Right cardiac atrium (tissue), 5 donors: ENCODE data around the gene SYT1. TPM values are rescaled to one million over a fixed set of nuclear protein-coding genes. Genes with fewer than 3 reads are reported as not detected.

ENCODE experiments used
- ATAC-seq, 2 donors: fragments of 200-7000 bp; cut with Tn5 transposase; one replicate each; pipeline versions ENCODE4 v1.8.0 to v1.9.1; 2020; ENCODE audit warnings: moderate library complexity in 2 of 2, mild to moderate bottlenecking in 1 of 2
- DNase-seq, 3 donors: peaks; one replicate each; pipeline ENCODE4 v3.0.0-alpha.2; 2020
- H3K27ac ChIP-seq: one replicate; pipeline ENCODE4 v1.5.1; 2013; ENCODE audit warnings: mild to moderate bottlenecking, low read length, control low read depth, moderate library complexity
- H3K27me3 ChIP-seq: one replicate; pipeline ENCODE4 v1.6.1; 2013; ENCODE audit not compliant: control insufficient read depth, insufficient read depth
- H3K4me1 ChIP-seq: one replicate; pipeline ENCODE4 v1.6.1; 2013; ENCODE audit warnings: low read length; ENCODE audit not compliant: control insufficient read depth, insufficient read depth
- H3K4me3 ChIP-seq: one replicate; pipeline ENCODE4 v1.5.1; 2013; ENCODE audit warnings: low read length, control low read depth
- H3K9me3 ChIP-seq: one replicate; pipeline ENCODE4 v1.6.1; 2013; ENCODE audit warnings: low read length; ENCODE audit not compliant: control insufficient read depth
- WGBS: extraction: QIAGEN DNeasy Blood & Tissue Kit; methylation state at CpG from one replicate; pipeline ENCODE4 v1.1.7; 2013; 5-methylcytosine and 5-hydroxymethylcytosine counted together
- intact Hi-C, 4 donors: fragments of 100-400 bp; cut with DNase I; formaldehyde crosslinking; loops; one replicate each; pipeline versions ENCODE4 v1.11.0 to v1.14.0; 2022 to 2023
- polyA plus RNA-seq: library from polyadenylated mRNA; stranded (reverse); fragments of 200-250 nt; gene quantifications from one replicate; pipeline ENCODE4 v1.2.3, GENCODE V29; 2013
- total RNA-seq, 4 donors: library from RNA; stranded (reverse); fragmentation: NEBNext Ultra II Directional; extraction: Animal tissue kit (Norgen Biotek cat#: 25700); gene quantifications; one replicate each; pipeline ENCODE4 v1.2.1, GENCODE V29; 2021
- donor health status: healthy with polysubstance abuse.
- donor health status: DM: no; HTN: yes; CAD: no.
- donor health status: DM: no; HTN: no; CAD: no.
- donor health status: DM: no; HTN: yes; CAD: no; lungs with severe emphysema.
- donor health status: DM: yes; HTN: yes; CAD: no.

The SYT1 gene
- total and polyA plus RNA-seq, 5 donors: 0.20 to 0.53 (median 0.27) TPM; not detected in 1

GRCh38 chr12:79260923-79261322 lies 396.3 kb downstream of the SYT1 start:
- no peaks in the 10 kb centered on the region for H3K27me3 ChIP-seq
- no peaks in the 10 kb centered on the region for H3K9me3 ChIP-seq
- no peak for ATAC-seq
- no peaks in the 10 kb centered on the region for H3K4me1 ChIP-seq
- WGBS: 89% methylated on average over 2 of the region's 2 CpGs
- intact Hi-C loops: no loop called here
- no peak overlapping the region for H3K4me3 ChIP-seq
- H3K27ac ChIP-seq: no peak overlapping the region
- DNase-seq: no peak

DNA sequence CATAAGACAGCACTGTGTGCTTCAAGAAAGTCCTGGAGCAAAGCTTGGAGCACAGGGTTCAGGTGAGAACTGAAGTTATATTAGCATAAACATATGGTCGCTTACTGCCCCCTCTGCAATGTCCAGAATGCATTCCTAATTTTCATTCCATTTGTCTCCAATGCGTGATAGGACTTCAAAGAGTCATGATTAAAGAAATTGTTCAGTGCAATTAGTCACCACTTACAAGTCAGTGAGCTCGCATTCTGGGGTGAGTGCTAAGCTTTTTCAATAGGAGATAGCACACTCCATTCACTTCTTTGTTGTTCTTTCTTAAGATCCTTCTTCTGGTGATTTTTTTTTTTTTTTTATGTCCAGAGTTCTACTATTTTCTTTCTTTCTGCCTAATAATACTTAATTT lies 398.4 kb downstream of the SYT1 start:
- DNase-seq (no peak), ATAC-seq (no peak)
- no peaks in the 10 kb centered on the region for H3K4me1 ChIP-seq
- H3K27me3 ChIP-seq: no peaks in the 10 kb centered on the region
- intact Hi-C loops: no loop called here
- H3K27ac ChIP-seq: no peak overlapping the region
- H3K4me3 ChIP-seq: no peak overlapping the region
- no peaks in the 10 kb centered on the region for H3K9me3 ChIP-seq
- WGBS: 72% methylated on average over 3 of the region's 3 CpGs

GRCh38 chr12:79266343-79267144 lies 402.0 kb downstream of the SYT1 start:
- H3K4me3 ChIP-seq: no peak overlapping the region
- intact Hi-C loops: no loop called here
- WGBS: 51% methylated on average over 4 of the region's 4 CpGs
- DNase-seq (no peak), ATAC-seq (no peak)
- H3K9me3 ChIP-seq: no peaks in the 10 kb centered on the region
- H3K4me1 ChIP-seq: no peaks in the 10 kb centered on the region
- H3K27ac ChIP-seq: no peak overlapping the region
- no peaks in the 10 kb centered on the region for H3K27me3 ChIP-seq

- Histone ChIP-seq H3K4me1 (no peaks in the 10 kb centered on the region), H3K27me3 (no peaks in the 10 kb centered on the region), H3K9me3 (no peaks in the 10 kb centered on the region), H3K27ac (no peak overlapping the region), H3K4me3 (no peak overlapping the region)
- intact Hi-C loops: no loop called here
- ATAC-seq (no peak), DNase-seq (no peak)
- 36% methylated on average over 2 of the region's 2 CpGs for WGBS
These were observed 403.0 kb downstream of the SYT1 start for GRCh38 chr12:79267580-79267979.

GRCh38 chr12:79274501-79275064 lies 410.0 kb downstream of the SYT1 start:
- intact Hi-C loops: no loop called here

GRCh38 chr12:79275631-79276030 lies 411.1 kb downstream of the SYT1 start:
- H3K4me3 ChIP-seq: no peak overlapping the region
- H3K4me1 ChIP-seq: no peaks in the 10 kb centered on the region
- DNase-seq (no peak), ATAC-seq (no peak)
- H3K27ac ChIP-seq: no peak overlapping the region
- 93% methylated on average over 2 of the region's 2 CpGs for WGBS
- H3K27me3 ChIP-seq: no peaks in the 10 kb centered on the region
- H3K9me3 ChIP-seq: no peaks in the 10 kb centered on the region
- intact Hi-C loops: no loop called here

More at GRCh38 chr12:79274501-79275064, 410.0 kb downstream of the SYT1 start:
- H3K9me3 ChIP-seq: no peaks in the 10 kb centered on the region
- no peak overlapping the region for H3K4me3 ChIP-seq
- H3K4me1 ChIP-seq: no peaks in the 10 kb centered on the region
- 92% methylated on average over 4 of the region's 4 CpGs for WGBS
- no peak for ATAC-seq
- no peaks in the 10 kb centered on the region for H3K27me3 ChIP-seq
- DNase-seq: no peak
- H3K27ac ChIP-seq: no peak overlapping the region

- no peak for DNase-seq
- no peak for ATAC-seq
- 76% methylated on average over 2 of the region's 2 CpGs for WGBS
- Histone ChIP-seq H3K4me3 (no peak overlapping the region), H3K4me1 (no peaks in the 10 kb centered on the region), H3K27ac (no peak overlapping the region), H3K27me3 (no peaks in the 10 kb centered on the region), H3K9me3 (no peaks in the 10 kb centered on the region)
- intact Hi-C loops: no loop called here
These were observed 418.8 kb downstream of the SYT1 start for GRCh38 chr12:79283364-79283763.

- Histone ChIP-seq H3K9me3 (no peaks in the 10 kb centered on the region), H3K4me1 (no peaks in the 10 kb centered on the region), H3K27me3 (no peaks in the 10 kb centered on the region), H3K4me3 (no peak overlapping the region), H3K27ac (no peak overlapping the region)
- ATAC-seq (no peak), DNase-seq (no peak)
- intact Hi-C loops: no loop called here
- WGBS: 94% methylated on average over 3 of the region's 3 CpGs
These were observed 424.3 kb downstream of the SYT1 start for GRCh38 chr12:79288911-79289310.

DNA sequence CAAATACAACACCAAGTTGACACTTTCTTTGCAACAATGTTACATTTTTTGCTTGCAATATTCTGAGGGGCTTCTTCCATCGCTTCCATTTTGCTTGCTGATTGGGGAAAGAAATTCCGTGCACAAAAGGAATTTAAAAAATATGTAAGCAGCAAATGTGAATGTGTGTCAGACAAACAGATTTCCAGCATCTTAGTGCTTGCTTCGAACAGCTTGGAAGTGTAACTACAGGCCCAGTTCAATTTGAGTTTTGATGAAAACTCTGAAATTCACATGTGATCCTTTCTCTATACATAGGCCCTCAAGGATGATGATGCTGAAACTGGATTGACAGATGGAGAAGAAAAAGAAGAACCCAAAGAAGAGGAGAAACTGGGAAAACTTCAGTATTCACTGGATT lies 427.1 kb downstream of the SYT1 start:
- H3K9me3 ChIP-seq: no peaks in the 10 kb centered on the region
- no peaks in the 10 kb centered on the region for H3K4me1 ChIP-seq
- no peak overlapping the region for H3K27ac ChIP-seq
- 61% methylated on average over 3 of the region's 3 CpGs for WGBS
- H3K27me3 ChIP-seq: no peaks in the 10 kb centered on the region
- no peak for DNase-seq
- ATAC-seq: no peak
- intact Hi-C loops: no loop called here
- H3K4me3 ChIP-seq: no peak overlapping the region

DNA sequence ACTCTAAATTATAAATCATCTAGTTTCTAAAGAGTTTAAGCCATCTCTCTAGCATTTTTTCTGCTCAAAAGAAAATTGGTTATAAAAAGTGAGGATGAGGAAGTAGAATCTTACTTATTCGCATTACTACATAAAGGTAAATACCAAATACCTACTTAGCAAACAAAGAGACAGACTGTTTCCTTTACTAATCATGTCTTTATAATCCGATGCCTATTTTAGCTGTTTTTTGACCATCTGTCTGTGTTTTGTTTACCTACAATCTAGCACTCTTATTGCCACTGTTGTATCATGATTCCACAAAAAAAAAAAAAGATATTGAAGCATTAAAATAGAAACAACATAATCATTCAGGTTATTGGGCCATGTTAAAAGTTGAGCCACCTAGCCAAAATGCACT lies 430.0 kb downstream of the SYT1 start:
- DNase-seq (no peak), ATAC-seq (no peak)
- Histone ChIP-seq H3K27me3 (no peaks in the 10 kb centered on the region), H3K27ac (no peak overlapping the region), H3K4me1 (no peaks in the 10 kb centered on the region), H3K4me3 (no peak overlapping the region), H3K9me3 (no peaks in the 10 kb centered on the region)
- intact Hi-C loops: no loop called here
- WGBS: 87% methylated on average over 2 of the region's 2 CpGs

DNA sequence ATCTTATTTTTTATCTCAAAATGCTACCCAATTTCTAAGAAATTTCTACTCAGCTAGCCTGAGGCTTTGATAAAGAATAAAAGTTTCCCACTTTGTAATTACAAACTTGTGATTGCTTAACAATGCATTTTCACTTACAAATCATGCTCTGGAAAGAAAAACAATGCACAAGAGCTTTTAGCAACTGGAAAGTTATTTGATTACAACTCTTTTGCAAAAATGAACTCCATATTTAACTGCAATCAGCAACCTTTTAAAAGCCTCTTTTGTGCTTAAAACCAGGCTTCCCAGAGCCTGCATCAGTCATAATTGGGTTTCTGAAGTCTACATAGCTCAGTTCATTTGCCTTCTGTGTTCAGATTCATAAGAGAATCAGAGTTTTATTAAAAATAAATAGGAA lies 431.0 kb downstream of the SYT1 start:
- H3K9me3 ChIP-seq: no peaks in the 10 kb centered on the region
- ATAC-seq: no peak
- H3K27me3 ChIP-seq: no peaks in the 10 kb centered on the region
- H3K4me1 ChIP-seq: no peaks in the 10 kb centered on the region
- intact Hi-C loops: no loop called here
- no peak for DNase-seq
- H3K27ac ChIP-seq: no peak overlapping the region
- H3K4me3 ChIP-seq: no peak overlapping the region
